Suprapubic skin (tissue), 4 donors: ENCODE measurements around the gene ATRN.

Source experiments
- EP300 ChIP-seq: sonication (generic); formaldehyde crosslinking; IDR thresholded peaks from one replicate; pipeline ENCODE4 v1.6.1; 2017; ENCODE audit warnings: antibody characterized with exemption
- POLR2AphosphoS5 ChIP-seq, 3 donors: sonication (generic); formaldehyde crosslinking; IDR thresholded peaks; one replicate each; pipeline ENCODE4 v1.6.1; 2017; ENCODE audit warnings: antibody characterized with exemption in 3 of 3
- TF ChIP-seq, protein P1 (sequence below), 2 donors: fragments of 200-600 bp in 1 of 2; fragments of 450-650 bp in 1 of 2; sonication (generic) in 1 of 2; IDR thresholded peaks; one replicate each; pipeline ENCODE4 v1.5.1; 2016 to 2019; ENCODE audit warnings: antibody characterized with exemption in 2 of 2, mild to moderate bottlenecking in 1 of 2, moderate library complexity in 1 of 2

DNA sequence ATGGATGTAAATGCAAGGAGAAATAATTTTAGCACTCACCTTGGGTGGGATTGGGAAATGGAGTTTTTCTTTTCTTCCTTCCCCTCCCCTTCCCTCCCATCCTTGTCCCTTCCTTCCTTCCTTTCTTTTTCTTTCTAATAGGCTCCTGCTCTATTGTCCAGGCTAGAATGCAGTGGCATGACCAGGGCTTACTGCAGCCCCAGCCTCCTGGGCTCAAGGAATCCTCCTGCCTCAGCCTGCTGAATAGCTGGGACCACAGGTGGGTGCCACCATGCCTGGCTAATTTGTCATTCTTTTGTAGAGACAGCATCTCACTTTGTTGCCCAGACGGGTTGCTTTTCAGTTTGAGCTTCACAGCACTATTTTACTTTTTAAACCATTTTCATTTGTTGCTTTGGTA is 21.5 kb upstream of the ATRN start:
- TF ChIP-seq, protein P1, sequence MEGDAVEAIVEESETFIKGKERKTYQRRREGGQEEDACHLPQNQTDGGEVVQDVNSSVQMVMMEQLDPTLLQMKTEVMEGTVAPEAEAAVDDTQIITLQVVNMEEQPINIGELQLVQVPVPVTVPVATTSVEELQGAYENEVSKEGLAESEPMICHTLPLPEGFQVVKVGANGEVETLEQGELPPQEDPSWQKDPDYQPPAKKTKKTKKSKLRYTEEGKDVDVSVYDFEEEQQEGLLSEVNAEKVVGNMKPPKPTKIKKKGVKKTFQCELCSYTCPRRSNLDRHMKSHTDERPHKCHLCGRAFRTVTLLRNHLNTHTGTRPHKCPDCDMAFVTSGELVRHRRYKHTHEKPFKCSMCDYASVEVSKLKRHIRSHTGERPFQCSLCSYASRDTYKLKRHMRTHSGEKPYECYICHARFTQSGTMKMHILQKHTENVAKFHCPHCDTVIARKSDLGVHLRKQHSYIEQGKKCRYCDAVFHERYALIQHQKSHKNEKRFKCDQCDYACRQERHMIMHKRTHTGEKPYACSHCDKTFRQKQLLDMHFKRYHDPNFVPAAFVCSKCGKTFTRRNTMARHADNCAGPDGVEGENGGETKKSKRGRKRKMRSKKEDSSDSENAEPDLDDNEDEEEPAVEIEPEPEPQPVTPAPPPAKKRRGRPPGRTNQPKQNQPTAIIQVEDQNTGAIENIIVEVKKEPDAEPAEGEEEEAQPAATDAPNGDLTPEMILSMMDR (IDR thresholded peaks at IDR 0.05): no peak
- TF ChIP-seq POLR2AphosphoS5 (IDR thresholded peaks at IDR 0.05): no peak
- TF ChIP-seq EP300: no peak
